HEK293 (cell line): Measurements from ENCODE around the gene DNMT3B.

ENCODE experiments used
- CTCF ChIA-PET: fragments of 350-600 bp; formaldehyde crosslinking; extraction: SDS; loops from one replicate; lab custom pipeline; 2021; ENCODE audit warnings: antibody characterized with exemption; lab: Yijun Ruan, JAX
- POLR2A ChIA-PET: fragments of 300-600 bp; formaldehyde crosslinking; extraction: SDS; loops from one replicate; lab custom pipeline; 2020; ENCODE audit warnings: antibody characterized with exemption, inconsistent platforms; lab: Yijun Ruan, JAX
- H3K27ac ChIP-seq: fragments of 200-500 bp; sonication (Bioruptor generic); 2 replicates; pipeline ENCODE4 v1.5.1; 2014; ENCODE audit warnings: low read depth, low read length, control low read depth, inconsistent platforms; ENCODE audit errors: extremely low read depth
- H3K36me3 ChIP-seq, 2 experiments: fragments of 200-500 bp in 1 of 2; sonication (Bioruptor generic) in 1 of 2; 1 replicate in 1 of 2; 2 replicates in 1 of 2; pipeline ENCODE4 v1.5.1; 2014 to 2017; ENCODE audit warnings: inconsistent platforms in 2 of 2, low read length in 2 of 2; ENCODE audit not compliant: control insufficient read depth in 2 of 2, insufficient read depth in 1 of 2
- H3K4me1 ChIP-seq: fragments of 200-500 bp; sonication (Bioruptor generic); 2 replicates; pipeline ENCODE4 v1.5.1; 2014; ENCODE audit warnings: mild to moderate bottlenecking, low read length, inconsistent platforms; ENCODE audit not compliant: control insufficient read depth, insufficient read depth
- H3K4me3 ChIP-seq: 2 replicates; pipeline ENCODE4 v1.5.1; 2011; ENCODE audit warnings: low read depth, mild to moderate bottlenecking, control low read depth, low read length, moderate library complexity
- H3K9me3 ChIP-seq: fragments of 200-500 bp; sonication (Bioruptor generic); 2 replicates; pipeline ENCODE4 v1.5.1; 2014; ENCODE audit warnings: low read depth, low read length, inconsistent platforms; ENCODE audit not compliant: control insufficient read depth, insufficient read depth
- GFI1B ChIP-seq: fragments of 450-650 bp; formaldehyde crosslinking; IDR thresholded peaks from 2 replicates; pipeline ENCODE4 v1.5.1; 2016; ENCODE audit warnings: missing biosample characterization, missing genetic modification characterization
- GLI2 ChIP-seq: fragments of 450-650 bp; formaldehyde crosslinking; IDR thresholded peaks from 2 replicates; pipeline ENCODE4; 2017; ENCODE audit warnings: missing biosample characterization, missing genetic modification characterization, low read depth, borderline replicate concordance
- IKZF3 ChIP-seq: fragments of 450-650 bp; IDR thresholded peaks from 2 replicates; pipeline ENCODE4 v1.5.0; 2018; ENCODE audit warnings: missing biosample characterization, mild to moderate bottlenecking, missing genetic modification characterization, moderate library complexity
- KLF1 ChIP-seq: fragments of 450-650 bp; formaldehyde crosslinking; IDR thresholded peaks from 2 replicates; pipeline ENCODE4 v1.5.1; 2016; ENCODE audit warnings: missing biosample characterization, missing genetic modification characterization
- KLF10 ChIP-seq: fragments of 450-650 bp; IDR thresholded peaks from 2 replicates; pipeline ENCODE4 v1.5.1; 2018; ENCODE audit warnings: missing biosample characterization, mild to moderate bottlenecking, missing genetic modification characterization
- ZBTB1 ChIP-seq: fragments of 450-650 bp; formaldehyde crosslinking; IDR thresholded peaks from 2 replicates; pipeline ENCODE4 v1.5.1; 2016; ENCODE audit warnings: missing biosample characterization, missing genetic modification characterization
- ZBTB48 ChIP-seq: fragments of 450-650 bp; formaldehyde crosslinking; IDR thresholded peaks from 2 replicates; pipeline ENCODE4 v1.5.1; 2016; ENCODE audit warnings: missing biosample characterization, missing genetic modification characterization
- ZFP41 ChIP-seq: fragments of 450-650 bp; formaldehyde crosslinking; IDR thresholded peaks from 2 replicates; pipeline ENCODE4 v1.5.1; 2016; ENCODE audit warnings: missing biosample characterization, missing genetic modification characterization, borderline replicate concordance
- ZNF114 ChIP-seq: fragments of 450-650 bp; formaldehyde crosslinking; IDR thresholded peaks from 2 replicates; pipeline ENCODE4 v1.5.0; 2017; ENCODE audit warnings: missing biosample characterization, missing genetic modification characterization
- ZNF214 ChIP-seq: fragments of 450-650 bp; formaldehyde crosslinking; IDR thresholded peaks from 2 replicates; pipeline ENCODE4 v1.5.1; 2017; ENCODE audit warnings: missing biosample characterization, mild to moderate bottlenecking, missing genetic modification characterization, borderline replicate concordance
- ZNF280C ChIP-seq: fragments of 450-650 bp; formaldehyde crosslinking; IDR thresholded peaks from 2 replicates; pipeline ENCODE4 v1.5.1; 2016; ENCODE audit warnings: missing biosample characterization, missing genetic modification characterization
- ZNF292 ChIP-seq: fragments of 450-650 bp; formaldehyde crosslinking; IDR thresholded peaks from 2 replicates; pipeline ENCODE4 v1.5.1; 2016; ENCODE audit warnings: low read depth, missing biosample characterization, missing genetic modification characterization, borderline replicate concordance
- ZNF335 ChIP-seq: fragments of 450-650 bp; formaldehyde crosslinking; conservative IDR thresholded peaks from 2 replicates; pipeline ENCODE4 v1.5.1; 2016; ENCODE audit warnings: missing biosample characterization, missing genetic modification characterization
- ZNF37A ChIP-seq: fragments of 450-650 bp; IDR thresholded peaks from 2 replicates; pipeline ENCODE4 v1.5.1; 2018; ENCODE audit warnings: missing biosample characterization, missing genetic modification characterization
- ZNF488 ChIP-seq: fragments of 450-650 bp; formaldehyde crosslinking; IDR thresholded peaks from 2 replicates; pipeline ENCODE4 v1.5.1; 2016; ENCODE audit warnings: missing biosample characterization, missing genetic modification characterization
- ZNF596 ChIP-seq: fragments of 450-650 bp; IDR thresholded peaks from 2 replicates; pipeline ENCODE4 v1.5.0; 2018; ENCODE audit warnings: missing biosample characterization, mild to moderate bottlenecking, missing genetic modification characterization, moderate library complexity
- ZNF664 ChIP-seq: fragments of 450-650 bp; formaldehyde crosslinking; IDR thresholded peaks from 2 replicates; pipeline ENCODE4 v1.5.1; 2016; ENCODE audit warnings: missing biosample characterization, missing genetic modification characterization
- ZNF837 ChIP-seq: fragments of 450-650 bp; formaldehyde crosslinking; IDR thresholded peaks from 2 replicates; pipeline ENCODE4 v1.5.1; 2016; ENCODE audit warnings: missing biosample characterization, missing genetic modification characterization
- TF ChIP-seq, protein P1 (sequence below): fragments of 450-650 bp; formaldehyde crosslinking; IDR thresholded peaks from 2 replicates; pipeline ENCODE4 v1.5.1; 2016; ENCODE audit warnings: missing biosample characterization, missing genetic modification characterization, borderline replicate concordance
- TF ChIP-seq, protein P2 (sequence below): fragments of 450-650 bp; formaldehyde crosslinking; optimal IDR thresholded peaks from 2 replicates; pipeline ENCODE3; 2016; ENCODE audit warnings: missing biosample characterization, mild to moderate bottlenecking, missing genetic modification characterization

Gene DNMT3B

DNA sequence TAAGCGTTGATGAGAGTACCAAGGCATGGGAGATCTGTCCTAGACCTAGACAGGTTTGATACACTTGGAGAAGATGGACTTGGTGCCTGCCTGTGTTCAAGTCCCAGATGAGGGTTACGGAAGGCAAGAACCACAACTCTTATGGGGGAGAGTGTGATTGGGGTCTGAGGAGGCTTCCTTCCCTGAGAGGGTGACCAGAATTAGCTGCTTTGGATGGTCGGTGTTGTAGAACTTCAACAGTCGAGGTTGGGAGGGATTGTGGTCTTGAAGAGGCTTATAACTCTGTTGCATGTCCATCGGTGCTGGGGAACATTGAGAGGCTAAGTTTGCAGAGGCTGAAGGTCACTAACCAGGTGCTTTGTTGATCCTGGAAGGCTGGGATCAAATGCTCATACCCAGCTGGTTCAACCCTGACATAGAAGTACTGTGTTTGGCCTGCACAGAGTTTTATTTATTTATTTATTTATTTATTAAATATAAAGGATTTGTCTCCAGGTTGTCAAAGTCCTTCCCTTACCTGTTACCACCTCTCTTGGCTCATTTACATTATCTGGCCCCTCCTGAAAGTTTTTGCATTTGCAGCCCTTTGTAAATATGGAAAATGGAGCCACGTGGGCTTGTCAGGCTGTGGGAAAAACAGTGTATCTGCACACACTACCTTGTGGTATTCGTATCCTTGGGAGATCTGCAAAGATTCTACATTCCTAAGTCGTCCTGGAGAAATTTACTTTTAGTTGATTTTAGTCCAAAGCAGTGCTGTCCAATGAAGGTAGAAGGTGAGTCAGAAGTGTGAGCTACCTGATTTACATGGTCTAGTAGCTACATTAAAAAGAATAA, 80.7 kb downstream of the DNMT3B start:
- CTCF ChIA-PET: interaction anchor here (0.5 to 2.1 kb wide), 5 partner anchors 11 to 177 kb away, joined by 3 to 13 read pairs (median 6); no protein-coding TSS in a partner anchor
- no peaks in the 10 kb centered on the region for H3K4me1 ChIP-seq
- H3K4me3 ChIP-seq: no peak overlapping the region
- no peak overlapping the region for H3K27ac ChIP-seq
- POLR2A ChIA-PET: interaction anchor here (1.6 kb wide), 1 partner anchor 23 kb away, joined by 5 read pairs; the partner anchor contains the start of gene MAPRE1
- H3K9me3 ChIP-seq: no peaks in the 10 kb centered on the region
- H3K36me3 ChIP-seq: peaks cover 28 to 90% of the 10 kb centered on the region in 2 experiments
- TF ChIP-seq GLI2 (tag by site-specific recombination) (no peak), ZNF114 (no peak), KLF10 (tag by site-specific recombination) (no peak), GFI1B (no peak), ZNF664 (tag by site-specific recombination) (no peak), ZNF292 (tag by site-specific recombination) (no peak), IKZF3 (no peak), ZNF280C (no peak), ZNF596 (tag by site-specific recombination) (no peak), ZFP41 (tag by site-specific recombination) (no peak), ZNF488 (tag by site-specific recombination) (no peak), ZBTB1 (tag by site-specific recombination) (no peak), ZNF214 (tag by site-specific recombination) (no peak), ZNF37A (no peak), KLF1 (tag by site-specific recombination) (no peak), ZNF335 (no peak), ZBTB48 (tag by site-specific recombination) (no peak), ZNF837 (no peak)
- TF ChIP-seq, protein P1, sequence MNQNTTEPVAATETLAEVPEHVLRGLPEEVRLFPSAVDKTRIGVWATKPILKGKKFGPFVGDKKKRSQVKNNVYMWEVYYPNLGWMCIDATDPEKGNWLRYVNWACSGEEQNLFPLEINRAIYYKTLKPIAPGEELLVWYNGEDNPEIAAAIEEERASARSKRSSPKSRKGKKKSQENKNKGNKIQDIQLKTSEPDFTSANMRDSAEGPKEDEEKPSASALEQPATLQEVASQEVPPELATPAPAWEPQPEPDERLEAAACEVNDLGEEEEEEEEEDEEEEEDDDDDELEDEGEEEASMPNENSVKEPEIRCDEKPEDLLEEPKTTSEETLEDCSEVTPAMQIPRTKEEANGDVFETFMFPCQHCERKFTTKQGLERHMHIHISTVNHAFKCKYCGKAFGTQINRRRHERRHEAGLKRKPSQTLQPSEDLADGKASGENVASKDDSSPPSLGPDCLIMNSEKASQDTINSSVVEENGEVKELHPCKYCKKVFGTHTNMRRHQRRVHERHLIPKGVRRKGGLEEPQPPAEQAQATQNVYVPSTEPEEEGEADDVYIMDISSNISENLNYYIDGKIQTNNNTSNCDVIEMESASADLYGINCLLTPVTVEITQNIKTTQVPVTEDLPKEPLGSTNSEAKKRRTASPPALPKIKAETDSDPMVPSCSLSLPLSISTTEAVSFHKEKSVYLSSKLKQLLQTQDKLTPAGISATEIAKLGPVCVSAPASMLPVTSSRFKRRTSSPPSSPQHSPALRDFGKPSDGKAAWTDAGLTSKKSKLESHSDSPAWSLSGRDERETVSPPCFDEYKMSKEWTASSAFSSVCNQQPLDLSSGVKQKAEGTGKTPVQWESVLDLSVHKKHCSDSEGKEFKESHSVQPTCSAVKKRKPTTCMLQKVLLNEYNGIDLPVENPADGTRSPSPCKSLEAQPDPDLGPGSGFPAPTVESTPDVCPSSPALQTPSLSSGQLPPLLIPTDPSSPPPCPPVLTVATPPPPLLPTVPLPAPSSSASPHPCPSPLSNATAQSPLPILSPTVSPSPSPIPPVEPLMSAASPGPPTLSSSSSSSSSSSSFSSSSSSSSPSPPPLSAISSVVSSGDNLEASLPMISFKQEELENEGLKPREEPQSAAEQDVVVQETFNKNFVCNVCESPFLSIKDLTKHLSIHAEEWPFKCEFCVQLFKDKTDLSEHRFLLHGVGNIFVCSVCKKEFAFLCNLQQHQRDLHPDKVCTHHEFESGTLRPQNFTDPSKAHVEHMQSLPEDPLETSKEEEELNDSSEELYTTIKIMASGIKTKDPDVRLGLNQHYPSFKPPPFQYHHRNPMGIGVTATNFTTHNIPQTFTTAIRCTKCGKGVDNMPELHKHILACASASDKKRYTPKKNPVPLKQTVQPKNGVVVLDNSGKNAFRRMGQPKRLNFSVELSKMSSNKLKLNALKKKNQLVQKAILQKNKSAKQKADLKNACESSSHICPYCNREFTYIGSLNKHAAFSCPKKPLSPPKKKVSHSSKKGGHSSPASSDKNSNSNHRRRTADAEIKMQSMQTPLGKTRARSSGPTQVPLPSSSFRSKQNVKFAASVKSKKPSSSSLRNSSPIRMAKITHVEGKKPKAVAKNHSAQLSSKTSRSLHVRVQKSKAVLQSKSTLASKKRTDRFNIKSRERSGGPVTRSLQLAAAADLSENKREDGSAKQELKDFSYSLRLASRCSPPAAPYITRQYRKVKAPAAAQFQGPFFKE (tag by site-specific recombination): no peak
- TF ChIP-seq, protein P2, sequence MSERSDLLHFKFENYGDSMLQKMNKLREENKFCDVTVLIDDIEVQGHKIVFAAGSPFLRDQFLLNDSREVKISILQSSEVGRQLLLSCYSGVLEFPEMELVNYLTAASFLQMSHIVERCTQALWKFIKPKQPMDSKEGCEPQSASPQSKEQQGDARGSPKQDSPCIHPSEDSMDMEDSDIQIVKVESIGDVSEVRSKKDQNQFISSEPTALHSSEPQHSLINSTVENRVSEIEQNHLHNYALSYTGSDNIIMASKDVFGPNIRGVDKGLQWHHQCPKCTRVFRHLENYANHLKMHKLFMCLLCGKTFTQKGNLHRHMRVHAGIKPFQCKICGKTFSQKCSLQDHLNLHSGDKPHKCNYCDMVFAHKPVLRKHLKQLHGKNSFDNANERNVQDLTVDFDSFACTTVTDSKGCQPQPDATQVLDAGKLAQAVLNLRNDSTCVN (tag by site-specific recombination): no peak
